Parietal lobe (tissue), 1 donor: ENCODE data around the gene YWHAG. TPM values are rescaled to one million over a fixed set of nuclear protein-coding genes. Genes with fewer than 3 reads are reported as not detected.

Experiments used
- total RNA-seq: library from RNA; depleted of rRNA; stranded (reverse); fragments of >200 nt; gene quantifications from one replicate; pipeline ENCODE4 v1.2.3, GENCODE V29; 2014

The YWHAG gene
- 321 TPM for total RNA-seq

GRCh38 chr7:76358481-76359110, at the start of gene YWHAG:
Gene YWHAG, minus strand, starts transcription at chr7:76358991. Its CDS starts 183 bp downstream, at chr7:76358808.

GRCh38 chr7:76302347-76303201, 56.2 kb downstream of the YWHAG start, which contains the start of gene HSPB1:
Gene HSPB1, plus strand, starts transcription at chr7:76302673. Its CDS starts 40 bp downstream, at chr7:76302713.

Other genes with a start within 250 kb of the YWHAG start
- gene SRRM3, start 157.1 kb downstream of the YWHAG start, total RNA-seq = 16.9 TPM
- 3.8 TPM for gene HSPB1, start 56.3 kb downstream of the YWHAG start, total RNA-seq
- gene SSC4D, start 50.7 kb upstream of the YWHAG start, total RNA-seq = 0.63 TPM
- 0.94 TPM for gene ZP3, start 66.0 kb upstream of the YWHAG start, total RNA-seq
- gene DTX2, start 102.7 kb upstream of the YWHAG start, total RNA-seq = 5.6 TPM
- 0.63 TPM for gene UPK3B, start 151.6 kb upstream of the YWHAG start, total RNA-seq
- gene SPDYE16, start 184.3 kb upstream of the YWHAG start, total RNA-seq = not detected